Neuronal stem cell (in vitro differentiated cells): ENCODE measurements around the gene ACSF2.
"Not testable (repeated sequence)": the region's sequence is repeated elsewhere in the genome, so short reads cannot be mapped to it uniquely, and the experiment has no call there.

Experiments used
- DNase-seq: peaks from one replicate; pipeline ENCODE4 v3.0.0-alpha.2; 2013; ENCODE audit warnings: low spot score
- H2AFZ ChIP-seq: one replicate; pipeline ENCODE4 v1.6.1; 2013; ENCODE audit warnings: mild to moderate bottlenecking, low read length, inconsistent platforms
- H2AK5ac ChIP-seq: 2 replicates; pipeline ENCODE4 v1.6.1; 2013; ENCODE audit warnings: low read depth, mild to moderate bottlenecking, inconsistent platforms, low read length, moderate library complexity, mixed read lengths
- H2BK120ac ChIP-seq: 2 replicates; pipeline ENCODE4 v1.6.1; 2013; ENCODE audit warnings: low read depth, mild to moderate bottlenecking, inconsistent platforms, low read length, moderate library complexity, mixed read lengths
- H2BK12ac ChIP-seq: one replicate; pipeline ENCODE4 v1.6.1; 2013; ENCODE audit warnings: low read length, inconsistent platforms
- H2BK15ac ChIP-seq: 2 replicates; pipeline ENCODE4 v1.6.1; 2013; ENCODE audit warnings: mild to moderate bottlenecking, low read length, inconsistent platforms, mixed read lengths
- H2BK5ac ChIP-seq: one replicate; pipeline ENCODE4 v1.6.1; 2013; ENCODE audit warnings: inconsistent platforms, mild to moderate bottlenecking, low read length, moderate library complexity
- H3K14ac ChIP-seq: one replicate; pipeline ENCODE4 v1.6.1; 2013; ENCODE audit warnings: low read length, inconsistent platforms
- H3K18ac ChIP-seq: 2 replicates; pipeline ENCODE4 v1.6.1; 2013; ENCODE audit warnings: low read length, inconsistent platforms
- H3K23ac ChIP-seq: 2 replicates; pipeline ENCODE4 v1.6.1; 2013; ENCODE audit warnings: low read depth, mild to moderate bottlenecking, mixed read lengths, low read length, inconsistent platforms; ENCODE audit not compliant: poor library complexity
- H3K27ac ChIP-seq: replicated peaks from 3 replicates; pipeline ENCODE4 v1.5.1; 2013; ENCODE audit warnings: low read length, inconsistent platforms
- H3K27me3 ChIP-seq, 3 experiments: 2 replicates each; pipeline ENCODE4 v1.6.1; 2013; ENCODE audit warnings: low read length in 3 of 3, mild to moderate bottlenecking in 2 of 3, inconsistent platforms in 1 of 3, low read depth in 1 of 3, mixed read lengths in 1 of 3, moderate library complexity in 1 of 3; ENCODE audit not compliant: control insufficient read depth in 3 of 3, insufficient read depth in 3 of 3
- H3K36me3 ChIP-seq, 2 donors: replicated peaks in 1 of 2; 2 replicates each; pipeline ENCODE4 v1.6.1; 2013; ENCODE audit warnings: low read length in 2 of 2; ENCODE audit not compliant: control insufficient read depth in 2 of 2, insufficient read depth in 2 of 2
- H3K4ac ChIP-seq: 2 replicates; pipeline ENCODE4 v1.6.1; 2013; ENCODE audit warnings: inconsistent platforms, mild to moderate bottlenecking, low read length, moderate library complexity
- H3K4me1 ChIP-seq, 2 donors: 1 replicate in 1 of 2; 2 replicates in 1 of 2; pipeline ENCODE4 v1.6.1; 2013; ENCODE audit warnings: low read length in 2 of 2, low read depth in 1 of 2; ENCODE audit not compliant: control insufficient read depth in 2 of 2, insufficient read depth in 1 of 2
- H3K4me2 ChIP-seq: one replicate; pipeline ENCODE4 v1.6.1; 2013; ENCODE audit warnings: mild to moderate bottlenecking, low read length, inconsistent platforms; ENCODE audit not compliant: insufficient read depth, poor library complexity, severe bottlenecking
- H3K4me3 ChIP-seq, 2 donors: 2 replicates each; pipeline ENCODE4 v1.5.1; 2013; ENCODE audit warnings: low read length in 2 of 2, mild to moderate bottlenecking in 2 of 2, inconsistent platforms in 1 of 2, moderate library complexity in 1 of 2
- H3K79me1 ChIP-seq: one replicate; pipeline ENCODE4 v1.6.1; 2013; ENCODE audit warnings: low read depth, mild to moderate bottlenecking, inconsistent platforms, low read length, moderate library complexity
- H3K9ac ChIP-seq: one replicate; pipeline ENCODE4 v1.6.1; 2013; ENCODE audit warnings: mild to moderate bottlenecking, low read depth, low read length, inconsistent platforms; ENCODE audit not compliant: poor library complexity
- H3K9me3 ChIP-seq, 2 donors: replicated peaks in 1 of 2; 2 replicates each; pipeline versions ENCODE3 to v1.6.1; 2013; ENCODE audit warnings: low read length in 2 of 2, mild to moderate bottlenecking in 2 of 2, inconsistent platforms in 1 of 2, low read depth in 1 of 2, mixed read lengths in 1 of 2, moderate library complexity in 1 of 2; ENCODE audit not compliant: control insufficient read depth in 2 of 2, insufficient read depth in 1 of 2
- H4K8ac ChIP-seq: one replicate; pipeline ENCODE4 v1.6.1; 2013; ENCODE audit warnings: low read depth, mild to moderate bottlenecking, inconsistent platforms, low read length, moderate library complexity
- H4K91ac ChIP-seq: one replicate; pipeline ENCODE4 v1.6.1; 2013; ENCODE audit warnings: low read length, low read depth, mild to moderate bottlenecking, inconsistent platforms; ENCODE audit not compliant: poor library complexity
- WGBS, 2 donors: extraction: QIAGEN DNeasy Blood & Tissue Kit; methylation state at CpG; one replicate each; pipeline ENCODE4 v1.1.7; 2013; ENCODE audit warnings: missing lambda C conversion rate in 2 of 2, mixed read lengths in 1 of 2; ENCODE audit not compliant: insufficient read length in 2 of 2, insufficient replicate concordance in 1 of 2; ENCODE audit errors: extremely low coverage in 2 of 2; 5-methylcytosine and 5-hydroxymethylcytosine counted together

ACSF2 gene

DNA sequence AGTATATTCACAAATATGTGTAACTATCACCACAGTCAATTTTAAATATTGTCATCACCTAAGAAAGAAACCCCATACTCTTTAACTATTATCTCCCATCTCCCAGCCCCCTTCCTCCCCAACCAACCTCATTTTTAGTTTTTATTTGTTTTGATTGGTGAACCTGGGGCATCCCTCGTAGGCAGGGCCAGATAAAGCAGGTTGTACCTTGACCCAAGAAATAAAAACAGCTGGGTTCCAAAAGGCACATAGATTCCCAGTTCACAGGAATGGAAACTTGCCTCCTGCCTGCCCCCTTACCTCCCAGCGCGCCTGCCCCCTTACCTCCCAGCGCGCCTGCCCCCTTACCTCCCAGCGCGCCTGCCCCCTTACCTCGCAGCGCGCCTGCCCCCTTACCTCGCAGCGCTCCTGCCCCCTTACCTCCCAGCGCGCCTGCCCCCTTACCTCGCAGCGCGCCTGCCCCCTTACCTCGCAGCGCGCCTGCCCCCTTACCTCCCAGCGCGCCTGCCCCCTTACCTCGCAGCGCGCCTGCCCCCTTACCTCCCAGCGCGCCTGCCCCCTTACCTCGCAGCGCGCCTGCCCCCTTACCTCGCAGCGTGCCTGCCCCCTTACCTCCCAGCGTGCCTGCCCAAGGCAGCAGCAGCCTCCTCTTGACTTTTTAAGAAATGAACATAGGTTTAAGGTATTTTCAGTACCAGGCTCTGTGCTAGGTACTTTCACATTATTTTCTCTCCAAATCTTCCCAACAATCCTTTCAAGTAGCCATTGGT is 49.9 kb downstream of the ACSF2 start:
- not testable (repeated sequence) for H3K4me3 ChIP-seq, H3K4ac ChIP-seq, H4K8ac ChIP-seq, H3K79me1 ChIP-seq, H3K36me3 ChIP-seq, H2AFZ ChIP-seq, H3K27ac ChIP-seq, H2BK12ac ChIP-seq, DNase-seq, H3K23ac ChIP-seq, H3K9me3 ChIP-seq, H2AK5ac ChIP-seq, H4K91ac ChIP-seq, H3K4me1 ChIP-seq, H3K9ac ChIP-seq, H3K4me2 ChIP-seq, H2BK15ac ChIP-seq, H3K14ac ChIP-seq, H2BK120ac ChIP-seq, H3K18ac ChIP-seq, H2BK5ac ChIP-seq
- no CpG with 5 or more reads among the region's 33 CpGs for WGBS, 2 donors
- H3K27me3 ChIP-seq: peaks cover 0 to 53% (median 14%) of the 10 kb centered on the region in 3 experiments

- H3K14ac ChIP-seq: no peak overlapping the region
- H3K79me1 ChIP-seq: no peaks in the 10 kb centered on the region
- H2BK12ac ChIP-seq: no peak overlapping the region
- H3K18ac ChIP-seq: no peak overlapping the region
- no peak overlapping the region for H3K27ac ChIP-seq
- no peak overlapping the region for H2BK5ac ChIP-seq
- H3K4ac ChIP-seq: no peak overlapping the region
- no peaks in the 10 kb centered on the region for H3K36me3 ChIP-seq
- H3K9ac ChIP-seq: no peak overlapping the region
- H3K4me3 ChIP-seq: no peak overlapping the region
- no peak overlapping the region for H4K8ac ChIP-seq
- H3K23ac ChIP-seq: no peak overlapping the region
- H2AFZ ChIP-seq: no peak overlapping the region
- no peak for DNase-seq
- no peak overlapping the region for H2BK15ac ChIP-seq
- H3K27me3 ChIP-seq: peaks cover 0 to 46% (median 7%) of the 10 kb centered on the region in 3 experiments
- peaks cover 7 to 9% of the 10 kb centered on the region in 2 donors for H3K4me1 ChIP-seq
- no CpG with 5 or more reads among the region's 18 CpGs for WGBS, 2 donors
- peaks cover 0 to 1% of the 10 kb centered on the region in 2 donors for H3K9me3 ChIP-seq
- H2AK5ac ChIP-seq: no peak overlapping the region
- no peak overlapping the region for H4K91ac ChIP-seq
- no peak overlapping the region for H3K4me2 ChIP-seq
- H2BK120ac ChIP-seq: no peak overlapping the region
Observed at GRCh38 chr17:50476545-50477315, 50.7 kb downstream of the ACSF2 start.

DNA sequence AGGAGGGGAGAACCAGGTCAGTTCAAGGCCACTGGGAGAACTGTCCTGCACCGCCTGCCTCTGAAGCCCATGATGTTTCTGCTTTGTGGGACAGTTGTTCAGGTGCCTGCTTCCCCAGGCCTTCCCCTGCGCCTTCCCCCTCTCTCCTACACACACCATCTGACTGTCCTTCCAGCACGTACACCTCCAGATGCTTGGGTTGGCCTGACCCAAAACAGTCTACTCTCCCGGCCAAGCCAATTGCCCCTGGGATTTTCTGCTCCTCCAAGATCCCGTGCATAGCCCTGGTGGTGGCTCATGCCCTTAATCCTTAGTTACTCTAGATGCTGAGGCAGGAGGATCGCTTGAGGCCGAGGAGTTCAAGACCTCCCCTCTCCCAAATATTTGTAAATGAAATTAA is 52.0 kb downstream of the ACSF2 start:
- Histone ChIP-seq H2BK120ac (no peak overlapping the region), H3K27ac (no peak overlapping the region), H3K9me3 (no peaks in the 10 kb centered on the region), H2BK15ac (no peak overlapping the region), H3K9ac (no peak overlapping the region), H3K4me3 (peak overlapping the region in 1 of 2 donors; percentile 62), H4K8ac (no peak overlapping the region), H3K4me1 (peaks cover 5 to 7% of the 10 kb centered on the region in 2 donors), H3K18ac (no peak overlapping the region), H3K27me3 (peaks cover 0 to 36% (median 6%) of the 10 kb centered on the region in 3 experiments), H3K23ac (no peak overlapping the region), H3K36me3 (peaks cover 0 to 3% of the 10 kb centered on the region in 2 donors), H3K4ac (no peak overlapping the region), H2BK12ac (peak overlapping the region; percentile 2), H3K14ac (no peak overlapping the region), H2BK5ac (no peak overlapping the region), H2AFZ (peak overlapping the region; percentile 98), H4K91ac (no peak overlapping the region), H3K4me2 (no peak overlapping the region), H2AK5ac (peak overlapping the region; percentile 28), H3K79me1 (no peaks in the 10 kb centered on the region)
- no peak for DNase-seq
- WGBS, 2 donors: no CpG with 5 or more reads among the region's 7 CpGs
